ENCODE results near the gene EEF1AKMT2.
A peak's percentile ranks its signal among the peaks of the same experiment; 100 is the strongest.
"Not testable (repeated sequence)": the region's sequence is repeated elsewhere in the genome, so short reads cannot be mapped to it uniquely, and the experiment has no call there.

Gene EEF1AKMT2

DNA sequence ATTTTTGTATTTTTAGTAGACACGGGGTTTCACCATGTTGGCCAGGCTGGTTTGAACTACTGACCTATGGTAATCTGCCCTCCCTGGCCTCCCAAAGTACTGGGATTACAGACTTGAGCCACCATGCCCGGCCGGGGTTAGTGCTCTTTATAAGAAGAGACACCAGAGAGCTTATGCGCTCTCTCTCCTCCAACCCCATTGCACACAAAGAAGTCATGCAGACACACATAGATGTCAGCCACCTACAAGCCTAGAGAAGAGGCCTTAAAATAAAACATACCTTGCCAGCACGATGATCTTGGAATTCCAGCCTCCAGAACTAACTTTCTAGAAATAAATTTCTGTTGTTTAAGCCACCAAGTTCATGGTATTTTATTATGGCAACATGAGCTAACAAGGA is 37.5 kb downstream of the EEF1AKMT2 start:
- H3K36me3 ChIP-seq (ENCODE audit: control insufficient read depth, insufficient read depth, low read length): no peaks in the 10 kb centered on the region
- no peak overlapping the region for H3K4me3 ChIP-seq (ENCODE audit: low read depth, low read length)
- no peak overlapping the region for H3K9ac ChIP-seq (ENCODE audit: low read depth, low read length)
- no peaks in the 10 kb centered on the region for H3K27me3 ChIP-seq (ENCODE audit: control insufficient read depth, insufficient read depth, low read length)
- no peaks in the 10 kb centered on the region for H3K9me3 ChIP-seq (ENCODE audit: control insufficient read depth, insufficient read depth, low read length)
- peaks cover 11% of the 10 kb centered on the region for H3K4me1 ChIP-seq (ENCODE audit: control insufficient read depth, insufficient read depth, low read length)

DNA sequence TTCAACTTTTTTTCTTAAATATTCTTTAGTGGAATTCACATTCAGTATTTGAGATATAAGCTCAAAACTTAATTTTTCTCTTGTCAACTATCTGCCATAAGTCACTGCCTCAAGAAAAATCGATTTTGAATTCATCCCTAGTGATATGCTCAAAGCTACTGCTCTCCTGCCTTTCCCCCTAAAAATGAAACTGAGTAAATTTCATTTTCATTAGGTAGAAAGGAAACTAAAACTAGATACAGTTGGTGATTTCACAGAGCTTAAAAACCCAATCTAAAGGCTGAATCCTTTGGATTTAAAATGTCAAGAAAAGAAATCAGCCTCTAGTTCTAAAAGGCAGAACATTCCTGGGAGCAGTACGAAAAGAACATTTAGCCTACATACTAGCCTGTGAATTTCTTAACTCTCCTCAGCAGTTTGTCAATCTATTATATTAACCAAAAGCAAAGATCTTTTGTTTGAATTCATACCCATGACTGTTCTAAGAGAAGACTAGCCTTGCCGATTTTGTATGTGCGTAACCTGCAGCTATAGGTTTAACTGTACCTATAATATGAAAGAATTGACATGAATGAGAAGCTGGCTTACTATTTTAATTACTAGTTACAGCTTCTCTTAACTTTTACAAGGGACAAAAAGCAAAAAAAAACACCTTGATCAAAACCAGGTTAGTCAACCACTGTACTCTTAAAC is 42.6 kb downstream of the EEF1AKMT2 start:
- H3K27me3 ChIP-seq (ENCODE audit: control insufficient read depth, insufficient read depth, low read length): no peaks in the 10 kb centered on the region

DNA sequence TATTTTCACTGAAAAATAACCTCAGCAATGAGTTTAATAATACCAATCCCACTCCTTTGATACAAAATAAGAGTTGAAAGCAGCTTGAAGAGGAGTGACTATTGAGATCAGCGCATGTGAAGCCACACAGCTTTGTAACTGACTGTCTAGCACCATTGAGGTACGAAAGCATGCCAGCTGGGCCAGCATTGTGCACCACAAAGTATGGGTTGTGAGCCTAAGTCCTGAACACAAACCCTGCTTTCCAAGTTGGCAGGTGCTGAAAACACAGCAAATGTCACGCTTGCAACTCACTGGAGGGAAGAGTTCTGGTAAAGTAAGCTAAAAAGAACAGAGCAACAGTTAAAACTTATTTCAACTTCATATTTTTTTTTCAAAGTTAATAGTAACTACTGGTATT is 43.5 kb downstream of the EEF1AKMT2 start:
- Histone ChIP-seq H3K4me1 (ENCODE audit: control insufficient read depth, insufficient read depth, low read length) (peaks cover 5% of the 10 kb centered on the region), H3K4me3 (ENCODE audit: low read depth, low read length) (no peak overlapping the region), H3K36me3 (ENCODE audit: control insufficient read depth, insufficient read depth, low read length) (no peaks in the 10 kb centered on the region), H3K9me3 (ENCODE audit: control insufficient read depth, insufficient read depth, low read length) (no peaks in the 10 kb centered on the region), H3K9ac (ENCODE audit: low read depth, low read length) (no peak overlapping the region), H3K27me3 (ENCODE audit: control insufficient read depth, insufficient read depth, low read length) (no peaks in the 10 kb centered on the region)

More for the DNA sequence above, 42.6 kb downstream of the EEF1AKMT2 start:
- no peak overlapping the region for H3K9ac ChIP-seq (ENCODE audit: low read depth, low read length)
- peaks cover 5% of the 10 kb centered on the region for H3K4me1 ChIP-seq (ENCODE audit: control insufficient read depth, insufficient read depth, low read length)
- no peaks in the 10 kb centered on the region for H3K9me3 ChIP-seq (ENCODE audit: control insufficient read depth, insufficient read depth, low read length)
- H3K36me3 ChIP-seq (ENCODE audit: control insufficient read depth, insufficient read depth, low read length): no peaks in the 10 kb centered on the region
- no peak overlapping the region for H3K4me3 ChIP-seq (ENCODE audit: low read depth, low read length)

DNA sequence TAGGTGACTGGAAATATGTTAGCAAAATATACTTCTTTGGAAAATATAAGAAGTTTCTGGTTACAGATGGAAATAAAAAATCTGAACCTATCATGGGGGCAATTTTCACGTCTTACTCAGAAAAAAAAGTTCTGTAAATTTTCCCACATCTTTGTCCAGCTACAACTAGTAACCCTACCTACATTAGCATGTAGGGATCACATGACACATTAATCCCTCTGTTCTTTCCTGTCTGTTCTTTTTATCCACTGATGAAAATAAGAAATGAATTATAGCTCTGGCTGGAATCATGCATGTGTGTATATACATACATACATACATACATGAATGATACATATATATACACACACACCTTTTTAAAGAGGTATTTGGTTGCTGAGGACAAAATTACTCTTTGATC is 43.9 kb downstream of the EEF1AKMT2 start:
- Histone ChIP-seq H3K4me3 (ENCODE audit: low read depth, low read length) (no peak overlapping the region), H3K9me3 (ENCODE audit: control insufficient read depth, insufficient read depth, low read length) (no peaks in the 10 kb centered on the region), H3K9ac (ENCODE audit: low read depth, low read length) (no peak overlapping the region), H3K36me3 (ENCODE audit: control insufficient read depth, insufficient read depth, low read length) (no peaks in the 10 kb centered on the region), H3K4me1 (ENCODE audit: control insufficient read depth, insufficient read depth, low read length) (peaks cover 5% of the 10 kb centered on the region), H3K27me3 (ENCODE audit: control insufficient read depth, insufficient read depth, low read length) (peaks cover under 1% of the 10 kb centered on the region)

DNA sequence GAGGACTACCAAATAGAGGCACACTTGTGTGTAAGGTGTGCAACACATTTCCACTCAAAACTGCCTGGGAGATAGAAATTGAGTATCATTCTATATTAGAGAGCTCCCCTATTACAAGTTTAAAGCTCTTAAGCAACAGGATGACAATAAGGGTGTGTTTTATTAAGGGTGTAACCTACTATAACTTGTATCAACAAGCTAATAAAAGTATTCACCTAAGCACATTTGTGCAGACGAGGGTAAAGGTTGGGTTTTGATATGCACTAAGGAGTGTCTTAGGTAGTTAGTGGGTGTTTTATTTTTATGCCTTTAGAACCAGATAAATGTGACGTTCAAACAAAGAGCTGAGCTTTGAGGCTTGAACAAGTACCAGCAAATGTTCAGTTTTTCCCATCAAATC is 44.7 kb downstream of the EEF1AKMT2 start:
- Histone ChIP-seq H3K4me1 (ENCODE audit: control insufficient read depth, insufficient read depth, low read length) (peaks cover 11% of the 10 kb centered on the region), H3K9me3 (ENCODE audit: control insufficient read depth, insufficient read depth, low read length) (no peaks in the 10 kb centered on the region), H3K36me3 (ENCODE audit: control insufficient read depth, insufficient read depth, low read length) (no peaks in the 10 kb centered on the region), H3K9ac (ENCODE audit: low read depth, low read length) (no peak overlapping the region), H3K27me3 (ENCODE audit: control insufficient read depth, insufficient read depth, low read length) (peaks cover 8% of the 10 kb centered on the region), H3K4me3 (ENCODE audit: low read depth, low read length) (no peak overlapping the region)

DNA sequence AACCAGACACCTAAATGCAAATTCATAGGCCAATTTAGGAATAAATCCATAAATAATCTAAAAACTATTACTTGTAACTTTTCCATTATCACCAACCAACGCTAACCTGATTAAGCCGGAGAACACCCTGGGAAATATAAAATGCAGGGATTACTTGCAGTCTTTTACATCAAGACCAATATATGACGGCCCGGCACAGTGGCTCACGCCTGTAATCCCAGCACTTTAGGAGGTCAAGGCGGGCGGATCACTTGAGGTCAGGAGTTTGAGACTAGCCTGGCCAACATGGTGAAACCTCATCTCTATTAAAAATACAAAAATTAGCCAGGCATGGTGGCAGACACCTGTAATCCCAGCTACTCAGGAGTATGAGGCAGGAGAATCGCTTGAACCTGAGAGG is 45.2 kb downstream of the EEF1AKMT2 start:
- not testable (repeated sequence) for H3K36me3 ChIP-seq (ENCODE audit: control insufficient read depth, insufficient read depth, low read length); H3K9me3 ChIP-seq (ENCODE audit: control insufficient read depth, insufficient read depth, low read length); H3K4me3 ChIP-seq (ENCODE audit: low read depth, low read length); H3K9ac ChIP-seq (ENCODE audit: low read depth, low read length)
- Histone ChIP-seq H3K27me3 (ENCODE audit: control insufficient read depth, insufficient read depth, low read length) (peaks cover 13% of the 10 kb centered on the region), H3K4me1 (ENCODE audit: control insufficient read depth, insufficient read depth, low read length) (peaks cover 14% of the 10 kb centered on the region)

DNA sequence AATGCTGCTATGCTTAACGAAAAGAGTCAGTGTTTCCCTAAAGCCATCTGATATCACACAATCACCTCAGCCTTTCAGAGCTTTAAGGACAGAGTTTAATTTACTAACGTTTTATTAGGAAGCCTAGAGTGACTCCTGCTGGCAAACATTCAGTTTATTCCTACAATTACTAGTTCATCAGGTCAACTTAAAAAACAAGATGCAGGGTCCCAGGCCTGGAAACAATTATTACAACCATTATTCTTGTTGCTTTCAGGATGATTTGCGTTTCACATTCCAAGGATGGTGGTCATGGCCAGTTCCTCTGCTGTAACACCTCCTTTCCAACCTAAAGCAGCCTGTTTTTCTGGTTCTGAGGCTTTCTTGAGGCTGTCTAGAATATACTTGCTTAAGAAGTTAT is 46.0 kb downstream of the EEF1AKMT2 start:
- Histone ChIP-seq H3K4me1 (ENCODE audit: control insufficient read depth, insufficient read depth, low read length) (peaks cover 20% of the 10 kb centered on the region), H3K27me3 (ENCODE audit: control insufficient read depth, insufficient read depth, low read length) (peaks cover 13% of the 10 kb centered on the region), H3K9ac (ENCODE audit: low read depth, low read length) (no peak overlapping the region), H3K9me3 (ENCODE audit: control insufficient read depth, insufficient read depth, low read length) (no peaks in the 10 kb centered on the region), H3K4me3 (ENCODE audit: low read depth, low read length) (no peak overlapping the region), H3K36me3 (ENCODE audit: control insufficient read depth, insufficient read depth, low read length) (no peaks in the 10 kb centered on the region)

DNA sequence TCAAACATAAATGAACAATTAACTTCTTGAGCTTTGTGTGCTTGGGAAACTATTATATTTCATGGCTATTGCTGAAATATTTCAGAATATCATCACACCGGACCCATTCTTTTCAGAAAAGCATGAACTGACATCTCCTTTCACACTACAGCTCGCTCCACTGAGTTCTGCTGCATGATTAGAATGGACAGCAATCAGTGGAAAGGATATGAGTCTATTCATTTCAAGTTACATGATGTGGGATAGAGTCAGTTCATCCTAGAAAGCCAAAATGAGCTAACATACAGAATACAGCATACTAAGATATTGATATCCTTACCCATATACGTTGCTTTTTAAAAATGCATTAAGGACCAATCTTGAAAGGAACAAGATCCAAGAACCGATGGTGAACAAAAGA is 46.4 kb downstream of the EEF1AKMT2 start:
- Histone ChIP-seq H3K36me3 (ENCODE audit: control insufficient read depth, insufficient read depth, low read length) (no peaks in the 10 kb centered on the region), H3K27me3 (ENCODE audit: control insufficient read depth, insufficient read depth, low read length) (peaks cover 13% of the 10 kb centered on the region), H3K9me3 (ENCODE audit: control insufficient read depth, insufficient read depth, low read length) (no peaks in the 10 kb centered on the region), H3K4me1 (ENCODE audit: control insufficient read depth, insufficient read depth, low read length) (peaks cover 24% of the 10 kb centered on the region), H3K4me3 (ENCODE audit: low read depth, low read length) (no peak overlapping the region), H3K9ac (ENCODE audit: low read depth, low read length) (no peak overlapping the region)

DNA sequence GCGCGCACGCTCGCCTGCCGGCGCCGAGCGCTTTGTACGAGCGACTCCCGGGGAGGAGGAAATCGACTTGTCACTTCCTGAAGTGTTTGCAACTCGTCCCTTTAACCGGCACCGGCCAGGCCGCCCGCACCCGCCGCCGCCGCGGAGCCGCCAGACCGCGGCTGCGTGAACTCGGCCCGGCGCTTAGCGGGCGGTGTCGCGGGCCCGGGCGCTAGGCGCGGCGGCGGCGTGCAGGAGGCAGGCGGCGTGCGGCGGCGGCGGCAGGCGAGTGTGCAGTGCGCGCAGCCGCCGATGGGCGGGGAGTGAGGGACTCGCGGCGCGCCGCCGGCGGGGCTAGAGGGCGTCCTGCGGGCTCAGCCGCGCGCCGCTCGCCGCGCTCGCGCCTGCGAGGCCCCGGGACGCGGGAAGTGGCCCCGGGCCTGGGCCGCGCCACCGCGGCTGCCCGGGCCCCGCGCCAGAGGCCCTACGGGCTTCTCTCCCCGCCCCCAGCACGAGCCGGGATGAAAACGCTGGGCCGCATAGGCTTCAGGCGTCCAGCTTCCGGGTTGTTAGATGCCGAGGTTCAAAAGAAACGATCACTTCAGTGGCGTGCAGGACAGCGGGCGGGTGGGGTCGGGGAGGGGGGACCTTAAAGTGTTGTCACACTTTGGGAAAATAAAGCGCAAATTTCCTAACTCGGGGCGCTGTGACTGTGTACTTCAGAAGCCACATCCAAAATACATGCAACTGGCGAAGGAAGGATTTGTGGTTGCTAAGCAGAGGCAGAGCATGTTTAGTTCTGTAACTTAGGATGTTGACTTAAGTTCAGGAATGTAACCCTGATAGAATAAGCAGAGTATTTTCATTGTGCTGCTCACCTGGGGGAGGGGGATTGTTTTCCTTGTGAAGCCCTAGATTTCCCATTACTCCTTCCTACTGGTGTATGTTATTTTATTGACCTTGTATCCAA is 47.3 kb downstream of the EEF1AKMT2 start, which contains the start of gene FAM53B:
TSS of gene FAM53B (minus strand) at position 277 of the 949 bp plus-strand sequence. CDS start 37,665 bp downstream, outside the sequence.
- no peaks in the 10 kb centered on the region for H3K36me3 ChIP-seq (ENCODE audit: control insufficient read depth, insufficient read depth, low read length)
- peaks cover 33% of the 10 kb centered on the region for H3K4me1 ChIP-seq (ENCODE audit: control insufficient read depth, insufficient read depth, low read length)

DNA sequence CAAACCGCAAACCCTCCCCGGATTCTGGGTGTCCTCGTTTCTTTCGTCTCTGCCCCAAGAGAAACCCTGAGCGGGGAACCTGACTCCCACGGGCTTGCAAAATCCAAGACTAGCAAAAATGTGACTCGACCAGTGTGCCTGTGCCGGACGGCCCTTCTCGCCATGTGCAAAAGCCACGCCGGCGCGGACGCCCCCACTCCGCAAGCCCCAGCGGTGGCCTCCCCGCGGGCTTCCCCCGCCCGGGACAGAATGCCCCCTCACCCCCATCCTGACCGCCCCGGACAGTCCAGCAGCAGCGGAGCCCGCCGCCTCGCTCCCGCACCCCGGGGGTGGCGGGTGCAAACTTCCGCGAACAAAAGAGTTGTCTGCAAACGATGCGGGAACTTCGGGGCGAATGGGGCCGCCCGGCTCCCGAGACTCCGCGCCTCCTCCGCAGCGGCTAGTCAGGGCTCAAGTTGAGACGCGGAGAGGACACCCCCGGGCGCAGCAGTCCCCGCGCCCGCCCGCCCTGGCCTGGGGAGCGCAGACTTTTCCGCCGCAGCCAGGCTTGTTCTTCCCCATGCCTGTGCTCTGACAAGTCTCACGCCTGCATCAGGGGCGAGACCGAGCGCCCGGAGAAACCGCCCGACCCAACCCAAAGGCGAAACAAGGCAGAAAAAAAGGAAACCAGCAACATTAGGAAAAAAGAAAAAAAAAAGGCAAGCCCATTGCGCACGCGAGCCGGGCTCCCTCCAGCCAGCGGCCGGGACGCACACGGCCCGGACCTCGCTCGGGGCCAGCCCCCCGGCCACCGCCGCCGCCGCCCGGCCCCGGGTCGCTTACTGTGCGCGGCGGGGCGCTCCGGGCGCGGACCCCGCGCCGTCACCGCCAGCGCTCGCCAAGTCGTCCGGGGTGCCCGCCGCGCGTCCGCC is 48.2 kb downstream of the EEF1AKMT2 start:
- no peaks in the 10 kb centered on the region for H3K36me3 ChIP-seq (ENCODE audit: control insufficient read depth, insufficient read depth, low read length)
- H3K27me3 ChIP-seq (ENCODE audit: control insufficient read depth, insufficient read depth, low read length): peaks cover 13% of the 10 kb centered on the region
- peaks cover 40% of the 10 kb centered on the region for H3K4me1 ChIP-seq (ENCODE audit: control insufficient read depth, insufficient read depth, low read length)
- no peak overlapping the region for H3K9ac ChIP-seq (ENCODE audit: low read depth, low read length)
- no peaks in the 10 kb centered on the region for H3K9me3 ChIP-seq (ENCODE audit: control insufficient read depth, insufficient read depth, low read length)
- peak overlapping the region; percentile 50 for H3K4me3 ChIP-seq (ENCODE audit: low read depth, low read length)

More for the DNA sequence above, 47.3 kb downstream of the EEF1AKMT2 start, which contains the start of gene FAM53B:
- Histone ChIP-seq H3K4me3 (ENCODE audit: low read depth, low read length) (peak within 1 kb of the TSS; percentile 50), H3K27me3 (ENCODE audit: control insufficient read depth, insufficient read depth, low read length) (peaks cover 13% of the 10 kb centered on the region), H3K9me3 (ENCODE audit: control insufficient read depth, insufficient read depth, low read length) (no peaks in the 10 kb centered on the region), H3K9ac (ENCODE audit: low read depth, low read length) (no peak within 1 kb of the TSS)
